ENCODE data around the gene TRAPPC14. TPM values are rescaled to one million over a fixed set of nuclear protein-coding genes. Genes with fewer than 3 reads are reported as not detected.

TRAPPC14 gene
- total RNA-seq, 2 donors from 2014 or later = 7.3 to 27.7 TPM

DNA sequence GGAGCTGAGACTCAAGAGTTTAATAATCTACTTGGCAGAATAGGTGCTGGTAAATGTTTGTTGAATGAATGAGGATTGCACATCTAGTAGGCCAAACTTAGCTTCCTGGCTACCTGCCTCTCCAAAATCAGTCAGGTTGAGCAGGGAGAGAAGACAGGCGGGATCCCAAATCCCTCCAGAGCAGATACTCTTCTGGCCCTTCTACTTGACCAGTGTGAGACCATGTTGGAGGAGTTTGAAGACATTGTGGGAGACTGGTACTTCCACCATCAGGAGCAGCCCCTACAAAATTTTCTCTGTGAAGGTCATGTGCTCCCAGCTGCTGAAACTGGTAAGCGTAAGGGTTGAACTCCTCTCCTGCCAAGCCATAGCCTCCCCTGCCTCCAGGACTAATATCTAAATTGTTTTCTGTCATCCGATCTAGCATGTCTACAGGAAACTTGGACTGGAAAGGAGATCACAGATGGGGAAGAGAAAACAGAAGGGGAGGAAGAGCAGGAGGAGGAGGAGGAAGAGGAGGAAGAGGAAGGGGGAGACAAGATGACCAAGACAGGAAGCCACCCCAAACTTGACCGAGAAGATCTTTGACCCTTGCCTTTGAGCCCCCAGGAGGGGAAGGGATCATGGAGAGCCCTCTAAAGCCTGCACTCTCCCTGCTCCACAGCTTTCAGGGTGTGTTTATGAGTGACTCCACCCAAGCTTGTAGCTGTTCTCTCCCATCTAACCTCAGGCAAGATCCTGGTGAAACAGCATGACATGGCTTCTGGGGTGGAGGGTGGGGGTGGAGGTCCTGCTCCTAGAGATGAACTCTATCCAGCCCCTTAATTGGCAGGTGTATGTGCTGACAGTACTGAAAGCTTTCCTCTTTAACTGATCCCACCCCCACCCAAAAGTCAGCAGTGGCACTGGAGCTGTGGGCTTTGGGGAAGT lies 34.0 kb downstream of the TRAPPC14 start:
- Histone ChIP-seq H3K4me3 (no peak overlapping the region), H3K36me3 (replicated peaks in 1 of 2; ENCODE audit: insufficient read depth in 1 of 2, low read depth in 2 of 2) (no peaks in the 10 kb centered on the region), H3K27me3 (no peaks in the 10 kb centered on the region), H3K9me3 (no peaks in the 10 kb centered on the region), H3K27ac (no peak overlapping the region), H3K4me1 (peaks cover 38% of the 10 kb centered on the region)
- intact Hi-C loops (cut with DNase I) = no loop called here
- WGBS, 2 donors = 79 to 80% methylated on average over 4 of the region's 4 CpGs
- no peak for DNase-seq
- TF ChIP-seq POLR2A (IDR thresholded peaks at IDR 0.05) = no peak
- TF ChIP-seq, protein P1, sequence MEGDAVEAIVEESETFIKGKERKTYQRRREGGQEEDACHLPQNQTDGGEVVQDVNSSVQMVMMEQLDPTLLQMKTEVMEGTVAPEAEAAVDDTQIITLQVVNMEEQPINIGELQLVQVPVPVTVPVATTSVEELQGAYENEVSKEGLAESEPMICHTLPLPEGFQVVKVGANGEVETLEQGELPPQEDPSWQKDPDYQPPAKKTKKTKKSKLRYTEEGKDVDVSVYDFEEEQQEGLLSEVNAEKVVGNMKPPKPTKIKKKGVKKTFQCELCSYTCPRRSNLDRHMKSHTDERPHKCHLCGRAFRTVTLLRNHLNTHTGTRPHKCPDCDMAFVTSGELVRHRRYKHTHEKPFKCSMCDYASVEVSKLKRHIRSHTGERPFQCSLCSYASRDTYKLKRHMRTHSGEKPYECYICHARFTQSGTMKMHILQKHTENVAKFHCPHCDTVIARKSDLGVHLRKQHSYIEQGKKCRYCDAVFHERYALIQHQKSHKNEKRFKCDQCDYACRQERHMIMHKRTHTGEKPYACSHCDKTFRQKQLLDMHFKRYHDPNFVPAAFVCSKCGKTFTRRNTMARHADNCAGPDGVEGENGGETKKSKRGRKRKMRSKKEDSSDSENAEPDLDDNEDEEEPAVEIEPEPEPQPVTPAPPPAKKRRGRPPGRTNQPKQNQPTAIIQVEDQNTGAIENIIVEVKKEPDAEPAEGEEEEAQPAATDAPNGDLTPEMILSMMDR (IDR thresholded peaks at IDR 0.05) = no peak
- no peak for ATAC-seq

DNA sequence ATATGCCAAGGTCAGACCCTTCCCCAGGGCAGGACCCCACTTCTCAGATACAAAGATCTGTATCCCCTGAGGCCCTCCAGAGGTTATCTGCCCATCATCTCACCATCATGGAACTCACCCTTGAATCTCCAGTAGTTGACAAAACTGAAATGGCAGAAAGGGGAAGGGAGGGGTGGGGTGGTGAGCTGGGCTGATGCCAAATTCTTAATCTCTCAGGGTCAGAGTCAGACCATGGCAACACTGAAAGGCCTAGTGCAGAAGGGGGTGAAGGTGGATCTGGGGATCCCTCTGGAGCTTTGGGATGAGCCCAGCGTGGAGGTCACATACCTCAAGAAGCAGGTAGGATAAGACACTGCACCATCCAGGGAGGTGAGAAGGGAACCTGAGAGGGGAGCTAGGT lies 36.0 kb downstream of the TRAPPC14 start:
- ATAC-seq (no peak), DNase-seq (no peak)
- Histone ChIP-seq H3K27ac (no peak overlapping the region), H3K27me3 (no peaks in the 10 kb centered on the region), H3K4me1 (peaks cover 37% of the 10 kb centered on the region), H3K36me3 (replicated peaks in 1 of 2; ENCODE audit: insufficient read depth in 1 of 2, low read depth in 2 of 2) (no peaks in the 10 kb centered on the region), H3K4me3 (no peak overlapping the region), H3K9me3 (no peaks in the 10 kb centered on the region)
- intact Hi-C loops (cut with DNase I) = no loop called here
- 89 to 91% methylated on average over 1 of the region's 1 CpG for WGBS, 2 donors
- no peak for TF ChIP-seq POLR2A (IDR thresholded peaks at IDR 0.05)
- TF ChIP-seq, protein P1 (IDR thresholded peaks at IDR 0.05) = no peak

DNA sequence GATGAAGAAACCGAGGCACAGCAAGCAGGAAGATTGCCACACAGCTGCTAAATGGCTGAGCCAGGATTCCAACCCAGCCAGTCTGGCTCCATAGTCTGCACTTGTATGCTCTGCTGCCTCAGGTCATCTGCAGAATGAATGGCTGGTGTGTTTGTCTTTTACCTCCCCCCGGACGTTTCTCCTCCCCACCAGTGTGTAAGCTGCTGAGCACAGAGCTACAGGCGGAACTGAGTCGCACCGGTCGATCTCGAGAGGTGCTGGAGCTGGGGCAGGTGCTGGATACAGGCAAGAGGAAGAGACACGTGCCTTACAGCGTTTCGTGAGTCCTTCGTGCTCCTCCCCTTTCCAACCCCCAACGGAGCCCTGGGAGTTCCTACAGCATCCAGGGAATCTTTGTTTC lies 36.5 kb downstream of the TRAPPC14 start:
- DNase-seq (no peak), ATAC-seq (no peak)
- no peak overlapping the region for H3K4me3 ChIP-seq
- TF ChIP-seq, protein P1 (IDR thresholded peaks at IDR 0.05) = no peak
- no peak for TF ChIP-seq POLR2A (IDR thresholded peaks at IDR 0.05)
- H3K9me3 ChIP-seq = no peaks in the 10 kb centered on the region
- intact Hi-C loops (cut with DNase I) = no loop called here
- H3K4me1 ChIP-seq = peaks cover 37% of the 10 kb centered on the region
- 25 to 60% methylated on average over 13 of the region's 13 CpGs for WGBS, 2 donors
- no peak overlapping the region for H3K27ac ChIP-seq
- H3K27me3 ChIP-seq = no peaks in the 10 kb centered on the region
- H3K36me3 ChIP-seq (replicated peaks in 1 of 2; ENCODE audit: insufficient read depth in 1 of 2, low read depth in 2 of 2) = no peaks in the 10 kb centered on the region

DNA sequence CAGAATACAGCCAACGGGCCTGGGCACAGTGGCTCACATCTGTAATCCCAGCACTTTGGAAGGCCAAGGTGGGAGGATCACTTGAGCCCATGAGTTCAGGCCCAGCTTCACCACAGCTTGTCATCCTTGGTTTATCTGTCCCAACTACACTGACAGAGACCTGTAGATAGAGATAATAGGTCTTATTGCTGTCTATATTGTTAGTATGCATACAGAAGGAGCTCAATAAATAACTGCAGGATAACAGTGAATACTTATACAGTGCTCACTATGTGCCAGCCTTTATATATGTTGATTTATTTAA lies 37.8 kb downstream of the TRAPPC14 start:
- intact Hi-C loops (cut with DNase I) = no loop called here
- H3K4me3 ChIP-seq = no peak overlapping the region
- H3K36me3 ChIP-seq (replicated peaks in 1 of 2; ENCODE audit: insufficient read depth in 1 of 2, low read depth in 2 of 2) = no peaks in the 10 kb centered on the region
- H3K4me1 ChIP-seq = peaks cover 30% of the 10 kb centered on the region
- peak overlapping the region in 1 of 4 donors; percentile 85 for H3K27ac ChIP-seq
- TF ChIP-seq POLR2A (IDR thresholded peaks at IDR 0.05) = no peak
- TF ChIP-seq, protein P1 (IDR thresholded peaks at IDR 0.05) = no peak
- no peak for ATAC-seq
- WGBS, 2 donors = 29 to 50% methylated on average over 1 of the region's 1 CpG
- DNase-seq = no peak
- H3K9me3 ChIP-seq = no peaks in the 10 kb centered on the region
- H3K27me3 ChIP-seq = no peaks in the 10 kb centered on the region
